WI38 (cell line): Measurements from ENCODE around the gene CHML.

ENCODE experiments used
- H3K4me3 ChIP-seq: 2 replicates; pipeline ENCODE4 v1.5.1; 2011; ENCODE audit warnings: low read depth, mild to moderate bottlenecking, control low read depth, low read length
- CTCF ChIP-seq: IDR thresholded peaks from 2 replicates; pipeline ENCODE4 v1.5.1; 2012; ENCODE audit warnings: low read depth, mild to moderate bottlenecking, control low read depth, low read length

The CHML gene

GRCh38 chr1:241617426-241617825 is 22.7 kb downstream of the CHML start:
- TF ChIP-seq CTCF = no peak

GRCh38 chr1:241615043-241615974 is 24.9 kb downstream of the CHML start:
- H3K4me3 ChIP-seq = no peak overlapping the region
- TF ChIP-seq CTCF = no peak

More at GRCh38 chr1:241617426-241617825, 22.7 kb downstream of the CHML start:
- no peak overlapping the region for H3K4me3 ChIP-seq

- H3K4me3 ChIP-seq = no peak overlapping the region
- TF ChIP-seq CTCF = no peak
Observed at GRCh38 chr1:241614572-241614971, 25.6 kb downstream of the CHML start.

GRCh38 chr1:241614144-241614543 is 26.0 kb downstream of the CHML start:
- no peak overlapping the region for H3K4me3 ChIP-seq
- no peak for TF ChIP-seq CTCF

GRCh38 chr1:241612533-241613477 is 27.4 kb downstream of the CHML start:
- TF ChIP-seq CTCF = no peak
- H3K4me3 ChIP-seq = no peak overlapping the region

- no peak for TF ChIP-seq CTCF
- H3K4me3 ChIP-seq = no peak overlapping the region
Observed at GRCh38 chr1:241611736-241612135, 28.4 kb downstream of the CHML start.
